Measurements from ENCODE around the gene MEG3.

- TF ChIP-seq CTCF (IDR thresholded peaks at IDR 0.05; ENCODE audit: insufficient read depth, low read length, poor library complexity, severe bottlenecking) (no peak), EZH2phosphoT487 (conservative IDR thresholded peaks at IDR 0.05; ENCODE audit: low read length) (no peak)
Measured at GRCh38 chr14:100802766-100803165, 23.2 kb upstream of the MEG3 start.
